ENCODE data around the gene LCP1.

The LCP1 gene

GRCh38 chr13:46158222-46158621 lies 23.8 kb downstream of the LCP1 start:
- no peak for DNase-seq

DNA sequence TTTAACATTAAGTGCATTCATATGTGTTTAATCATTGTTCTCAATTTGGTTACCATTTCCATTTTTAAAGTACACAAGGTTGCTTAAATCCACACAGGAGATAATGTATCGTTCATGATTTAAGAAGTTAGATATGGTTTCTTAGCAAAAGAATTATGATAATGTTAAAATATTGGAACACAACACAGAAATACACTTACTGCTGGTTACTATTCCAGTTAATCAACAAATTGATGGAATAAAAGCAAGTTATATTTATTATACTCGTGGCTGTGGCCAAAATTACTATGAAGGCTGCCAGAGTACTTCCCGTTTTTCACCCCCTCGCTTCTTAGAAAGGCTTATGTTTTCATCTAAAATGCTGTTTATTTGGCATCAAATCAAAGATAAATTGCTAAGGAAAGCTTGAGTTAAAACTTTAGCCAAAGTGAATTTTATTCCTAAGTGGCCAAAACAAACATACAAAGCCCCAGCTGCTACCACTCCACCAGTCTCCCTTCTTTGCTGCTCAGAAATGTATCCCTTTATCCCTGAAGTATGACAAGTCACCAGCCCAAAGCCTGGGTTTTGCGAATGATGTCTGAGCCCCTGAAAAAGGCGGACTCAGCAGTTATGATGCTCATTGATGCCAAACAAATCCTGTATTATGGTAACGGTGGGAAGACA lies 27.7 kb downstream of the LCP1 start:
- no peak for DNase-seq

DNA sequence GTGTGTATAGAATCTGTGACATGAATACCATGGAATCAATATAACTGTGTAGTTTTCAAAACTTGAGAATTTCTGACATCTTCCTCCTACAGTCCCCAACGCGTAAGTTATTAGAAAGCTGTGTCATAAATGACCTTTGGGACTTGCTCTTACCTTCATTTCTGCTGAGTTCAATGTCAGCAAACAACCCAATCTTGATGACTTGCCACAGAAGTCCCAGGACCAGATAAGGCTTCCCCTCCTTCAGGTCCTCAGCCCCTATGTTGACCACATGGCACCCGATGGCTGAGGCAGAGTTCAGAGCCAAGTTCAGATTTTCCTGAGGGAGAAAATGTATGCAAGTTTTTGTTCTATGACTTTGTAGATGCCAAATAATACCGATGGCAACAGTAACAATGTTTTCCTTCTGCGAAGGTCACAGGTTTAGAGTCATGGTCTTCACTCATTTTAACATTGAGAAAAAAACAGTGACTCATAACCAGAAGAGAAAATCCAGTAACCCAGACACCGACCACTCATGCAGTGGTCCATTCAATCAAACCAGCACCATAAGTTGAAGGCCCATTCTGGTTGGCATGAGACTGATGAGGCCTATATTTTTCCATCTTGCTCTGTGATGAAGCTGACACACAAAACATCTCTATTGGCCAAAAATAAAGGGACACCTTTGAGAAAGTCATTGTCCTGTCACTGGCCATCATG lies 29.2 kb downstream of the LCP1 start:
- no peak for DNase-seq

- no peak for DNase-seq
Observed at GRCh38 chr13:46150134-46150693, 31.8 kb downstream of the LCP1 start.

DNA sequence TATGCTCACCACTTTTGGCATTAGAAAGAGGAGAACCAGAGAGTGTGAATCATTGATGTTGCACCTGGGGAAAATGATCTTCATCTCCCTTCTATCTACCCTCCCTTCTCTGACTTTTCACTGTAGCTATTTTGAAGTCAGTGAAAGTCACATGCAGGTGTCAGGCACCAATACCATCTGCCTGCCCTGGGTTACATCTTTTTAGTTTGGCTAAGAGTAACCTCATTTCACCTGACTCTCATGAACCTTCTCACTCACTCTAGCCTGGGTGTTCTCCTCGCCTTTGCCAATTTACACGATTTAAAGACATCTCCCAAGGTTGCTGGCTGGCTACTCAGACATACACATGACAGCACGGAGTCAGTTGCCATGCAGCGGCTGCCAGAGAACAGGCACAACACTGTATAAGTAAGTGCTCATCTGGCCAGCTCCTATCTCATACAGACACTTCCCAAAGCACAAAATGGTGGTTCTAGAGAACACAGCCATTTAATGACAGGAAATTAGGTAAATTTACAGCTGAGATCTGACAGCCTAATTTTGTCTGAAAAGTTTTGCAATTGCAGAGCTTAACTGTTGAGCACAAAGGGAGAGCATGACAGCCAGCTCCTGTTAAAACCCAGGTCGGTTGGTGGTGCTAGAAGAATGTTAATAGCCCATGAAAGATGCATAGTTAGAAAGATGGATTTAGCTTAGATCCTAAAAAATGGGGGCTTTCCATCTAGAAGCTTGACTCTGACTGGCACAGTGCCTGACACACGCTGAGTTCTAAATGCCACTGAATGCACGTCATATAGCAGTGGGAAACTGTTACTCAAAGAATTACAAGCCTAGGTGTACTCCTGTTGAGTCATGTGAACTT lies 32.5 kb downstream of the LCP1 start:
- no peak for DNase-seq

- no peak for DNase-seq
Observed at GRCh38 chr13:46146898-46147297, 35.1 kb downstream of the LCP1 start.

GRCh38 chr13:46145950-46146349 lies 36.0 kb downstream of the LCP1 start:
- DNase-seq = no peak

DNA sequence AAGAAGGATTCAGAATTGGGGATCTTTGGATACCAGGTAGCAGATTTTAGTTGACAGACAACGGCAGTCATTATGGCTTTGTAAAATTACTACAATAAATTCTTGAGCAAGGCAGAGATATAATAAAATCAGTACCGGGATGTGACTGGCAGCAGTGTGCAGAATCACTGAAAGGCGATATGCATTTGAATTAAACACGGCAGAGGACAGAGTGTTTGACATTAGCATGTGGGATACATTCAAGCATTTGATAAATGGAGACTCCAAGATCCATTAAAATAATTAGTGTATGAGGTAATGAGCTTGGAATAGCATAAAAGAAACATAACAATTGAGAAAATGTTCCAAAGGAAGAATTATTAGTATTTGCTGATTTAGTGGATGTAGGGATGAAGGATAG lies 36.8 kb downstream of the LCP1 start:
- no peak for DNase-seq

GRCh38 chr13:46143184-46143701 lies 38.7 kb downstream of the LCP1 start:
- DNase-seq = no peak

- no peak for DNase-seq
Observed at GRCh38 chr13:46142776-46143175, 39.2 kb downstream of the LCP1 start.

DNA sequence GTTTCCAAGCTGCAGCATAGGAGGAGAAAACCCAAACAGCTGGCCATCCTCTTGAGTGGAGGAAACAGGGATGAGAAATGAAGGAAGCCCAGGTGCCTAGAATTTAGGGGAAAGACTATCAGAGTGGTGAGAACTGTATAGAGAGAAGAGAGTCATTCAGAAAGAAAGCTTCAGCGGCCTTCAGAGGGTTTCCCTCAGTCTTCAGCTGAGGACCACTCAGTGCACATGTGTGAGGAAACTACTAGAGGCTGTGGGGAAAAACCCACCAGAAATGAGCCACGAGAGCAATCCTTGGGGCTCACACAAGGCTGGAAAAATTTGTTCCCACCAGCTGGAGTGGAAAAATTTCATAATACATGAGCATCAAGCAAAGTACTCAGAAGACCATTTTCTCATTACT lies 41.9 kb downstream of the LCP1 start:
- no peak for DNase-seq

DNA sequence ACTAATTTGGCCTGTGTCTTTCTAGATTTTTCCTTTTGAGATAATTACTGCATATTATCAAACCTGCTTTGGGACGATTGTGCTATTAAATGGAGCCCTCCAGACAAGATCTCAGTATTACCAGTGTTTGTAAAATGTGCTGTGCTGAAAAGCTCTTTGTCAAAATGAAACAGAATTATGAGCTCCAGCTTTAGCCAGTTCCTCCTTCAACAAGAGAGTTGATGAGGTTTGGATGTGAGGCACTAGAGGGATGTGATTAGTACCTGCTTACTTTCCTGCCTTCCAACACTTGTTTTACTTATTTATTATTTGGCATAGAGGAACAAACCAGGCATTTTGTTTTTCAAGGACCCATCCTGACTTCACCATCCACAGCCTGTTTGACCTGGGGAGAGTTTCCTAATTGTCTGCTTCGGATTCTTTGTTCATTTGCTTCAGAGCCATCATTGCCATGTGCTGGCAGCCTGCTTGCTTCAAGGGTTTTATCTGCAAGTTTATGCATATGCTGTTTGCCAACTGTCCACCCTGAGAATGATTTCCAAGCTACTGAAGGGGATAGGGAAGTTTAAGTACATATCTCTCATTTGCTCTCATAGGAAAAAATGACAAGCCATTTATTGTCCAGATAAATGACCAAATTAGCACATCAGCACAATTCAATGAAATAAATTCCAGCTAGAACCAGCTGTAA lies 44.2 kb downstream of the LCP1 start:
- DNase-seq = no peak

DNA sequence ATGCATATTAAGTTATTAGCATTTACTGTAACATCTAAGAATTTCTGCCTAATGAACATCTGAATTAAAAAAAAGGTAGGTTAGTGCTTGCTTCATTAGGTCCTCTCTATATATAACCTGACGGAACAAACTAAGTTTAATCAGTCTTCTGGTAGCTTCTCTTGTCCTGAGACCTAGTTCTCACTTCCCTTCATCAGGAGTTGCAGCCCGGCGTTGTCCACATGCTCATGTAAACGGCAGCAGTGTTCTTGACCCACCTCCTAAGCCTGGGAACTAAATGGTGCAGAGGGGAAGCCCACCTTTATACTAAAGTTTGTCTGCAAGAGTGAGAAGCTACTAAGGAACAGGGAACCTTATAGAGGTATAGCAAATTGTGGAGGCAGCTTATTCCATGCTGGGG lies 45.3 kb downstream of the LCP1 start:
- no peak for DNase-seq

GRCh38 chr13:46134961-46135522 lies 46.9 kb downstream of the LCP1 start:
- DNase-seq = no peak

DNA sequence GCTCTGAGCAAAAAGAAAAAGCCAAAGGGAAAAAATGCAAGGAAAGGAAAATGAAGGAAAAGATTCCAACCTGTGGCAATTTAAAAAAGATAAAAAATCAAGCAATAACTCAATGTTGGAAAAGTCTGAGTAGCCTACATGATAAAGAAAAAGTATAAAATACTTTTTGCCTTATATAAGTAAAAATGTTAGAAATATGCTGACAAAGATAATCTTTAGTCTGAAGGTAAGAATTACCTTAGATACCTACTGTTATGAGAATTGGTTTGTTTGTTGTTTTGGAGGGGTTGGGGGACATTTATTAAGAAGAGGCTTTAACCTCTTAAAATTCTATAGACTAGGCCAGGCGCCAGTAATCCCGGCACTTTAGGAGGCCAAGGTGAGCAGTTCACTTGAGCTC lies 47.5 kb downstream of the LCP1 start:
- DNase-seq = no peak

DNA sequence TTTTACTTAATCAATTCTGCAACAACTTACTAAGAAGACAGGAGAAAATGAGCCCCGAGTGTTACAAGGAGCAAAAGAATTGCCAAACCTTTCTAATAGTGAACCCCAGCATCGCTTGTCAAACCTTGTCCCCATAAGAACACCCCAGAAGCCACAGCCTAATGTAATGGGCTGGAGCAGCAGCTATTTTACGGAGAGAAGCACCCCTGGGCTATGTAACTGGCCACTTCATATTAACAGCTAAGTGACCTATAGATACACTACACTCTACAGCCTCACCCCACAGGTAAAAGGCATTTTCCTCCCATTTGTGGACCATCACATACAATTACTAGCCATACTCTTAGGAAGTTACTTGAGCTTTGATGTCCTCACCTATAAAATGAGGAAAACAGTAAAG lies 49.9 kb downstream of the LCP1 start:
- DNase-seq = no peak

DNA sequence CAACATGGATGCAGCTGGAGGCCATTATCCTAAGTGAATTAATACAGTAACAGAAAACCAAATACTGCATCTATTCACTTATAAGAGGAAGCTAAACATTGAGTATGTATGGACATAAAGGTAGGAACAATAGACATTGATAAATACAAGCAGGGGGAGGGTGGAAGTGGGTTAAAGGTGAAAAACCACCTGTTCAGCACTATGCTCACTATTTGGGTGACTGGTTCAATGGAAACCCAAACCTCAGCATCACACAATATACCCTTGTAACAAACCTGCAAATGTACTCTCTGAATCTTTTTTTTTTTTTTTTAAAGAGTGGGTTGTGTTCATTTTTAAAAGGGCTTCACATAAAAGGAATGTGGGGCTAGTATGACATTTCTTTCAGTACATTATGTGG lies 50.3 kb downstream of the LCP1 start:
- DNase-seq = no peak

- no peak for DNase-seq
Observed at GRCh38 chr13:46129955-46130618, 51.9 kb downstream of the LCP1 start.

GRCh38 chr13:46129124-46129523 lies 52.9 kb downstream of the LCP1 start:
- DNase-seq = no peak

DNA sequence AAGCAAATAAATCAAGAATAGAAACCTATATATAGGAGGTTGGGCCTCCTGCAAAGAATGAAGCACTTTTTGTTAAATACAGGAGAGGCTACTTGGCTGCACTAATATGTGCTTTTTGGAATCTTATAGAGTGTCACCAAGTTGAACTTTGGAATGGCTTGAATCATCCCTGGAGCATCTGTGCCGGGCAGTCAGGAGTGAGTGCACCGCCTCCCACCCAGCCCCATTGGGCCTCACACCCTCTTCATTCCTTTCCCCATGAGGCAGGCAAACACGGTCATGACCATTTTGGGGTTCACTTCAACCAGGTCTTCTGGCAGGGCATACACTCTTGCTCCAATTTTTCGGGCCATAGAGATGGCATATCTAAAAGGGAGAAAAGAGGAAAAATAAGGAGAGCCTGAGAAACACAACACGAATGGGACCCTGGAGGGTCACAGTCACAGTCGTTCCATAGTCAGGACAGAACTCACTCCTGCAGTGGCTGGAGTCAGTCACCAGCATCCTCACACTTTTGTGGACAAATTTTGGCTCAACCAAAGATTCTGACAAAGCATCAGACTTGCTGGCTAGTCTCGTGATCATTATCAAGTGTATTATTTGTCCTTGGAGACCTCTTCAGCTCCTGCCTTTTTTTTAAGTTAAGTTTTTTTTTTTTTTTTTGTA lies 54.5 kb downstream of the LCP1 start:
- no peak for DNase-seq
